Lower leg skin (tissue), 3 donors: ENCODE measurements around the gene ZFYVE27.

Source experiments
- CTCF ChIP-seq, 3 donors: fragments of 450-650 bp; IDR thresholded peaks; one replicate each; pipeline ENCODE4 v1.5.1; 2016; ENCODE audit warnings: antibody characterized with exemption in 3 of 3, mild to moderate bottlenecking in 3 of 3, moderate library complexity in 2 of 3
- POLR2A ChIP-seq, 2 donors: fragments of 450-650 bp; IDR thresholded peaks; one replicate each; pipeline ENCODE4 v1.6.1; 2016 to 2017; ENCODE audit warnings: antibody characterized with exemption in 2 of 2, mild to moderate bottlenecking in 1 of 2, moderate library complexity in 1 of 2

- TF ChIP-seq CTCF (IDR thresholded peaks at IDR 0.05) (no peak), POLR2A (IDR thresholded peaks at IDR 0.05) (no peak)
Observed at GRCh38 chr10:97721871-97722780, 14.8 kb upstream of the ZFYVE27 start.
